AG04450 (cell line): Measurements from ENCODE around the gene PDILT. TPM values are rescaled to one million over a fixed set of nuclear protein-coding genes. Genes with fewer than 3 reads are reported as not detected.

Experiments used
- CTCF ChIA-PET: fragments of 300-600, 350-600 bp; formaldehyde crosslinking; extraction: SDS; loops from one replicate; lab custom pipeline; 2022; ENCODE audit warnings: antibody characterized with exemption, inconsistent platforms; lab: Charles Lee
- POLR2A ChIA-PET: fragments of 350-600 bp; formaldehyde crosslinking; extraction: SDS; loops from one replicate; lab custom pipeline; 2021; ENCODE audit warnings: antibody characterized with exemption, inconsistent platforms; lab: Yijun Ruan, JAX
- DNase-seq: peaks from one replicate; pipeline ENCODE4 v3.0.0-alpha.2; 2011; ENCODE audit warnings: low read depth, low spot score
- H3K27ac ChIP-seq: one replicate; pipeline ENCODE4 v1.5.1; 2012; ENCODE audit warnings: low read depth, low read length, control low read depth
- H3K27me3 ChIP-seq: one replicate; pipeline ENCODE4 v1.6.0; 2012; ENCODE audit warnings: low read length; ENCODE audit not compliant: control insufficient read depth, insufficient read depth
- H3K4me3 ChIP-seq: 2 replicates; pipeline ENCODE4 v1.5.1; 2011; ENCODE audit warnings: mild to moderate bottlenecking, low read depth, low read length, control low read depth
- H3K9me3 ChIP-seq: 2 replicates; pipeline ENCODE4 v1.5.1; 2012; ENCODE audit warnings: low read length; ENCODE audit not compliant: control insufficient read depth, insufficient read depth
- CTCF ChIP-seq: IDR thresholded peaks from 2 replicates; pipeline ENCODE4 v1.5.1; 2011; ENCODE audit warnings: low read depth, low read length, control low read depth, inconsistent platforms
- polyA plus RNA-seq: library from polyadenylated mRNA; depleted of rRNA; stranded (reverse); fragments of >200 nt; gene quantifications from 2 replicates; pipeline ENCODE4 v1.2.3, GENCODE V29; 2011; rRNA removed

The PDILT gene
- polyA plus RNA-seq, 1 experiment: not detected

- H3K27me3 ChIP-seq: no peaks in the 10 kb centered on the region
- no peaks in the 10 kb centered on the region for H3K9me3 ChIP-seq
- CTCF ChIA-PET: interaction anchor here (0.7 kb wide), 1 partner anchor 10 kb away, joined by 3 read pairs; no protein-coding TSS in a partner anchor
- no peak for TF ChIP-seq CTCF
- no peak overlapping the region for H3K4me3 ChIP-seq
- POLR2A ChIA-PET: no interaction called here
- H3K27ac ChIP-seq: no peak overlapping the region
- no peak for DNase-seq
Observed at GRCh38 chr16:20310421-20311395, 93.8 kb downstream of the PDILT start.

DNA sequence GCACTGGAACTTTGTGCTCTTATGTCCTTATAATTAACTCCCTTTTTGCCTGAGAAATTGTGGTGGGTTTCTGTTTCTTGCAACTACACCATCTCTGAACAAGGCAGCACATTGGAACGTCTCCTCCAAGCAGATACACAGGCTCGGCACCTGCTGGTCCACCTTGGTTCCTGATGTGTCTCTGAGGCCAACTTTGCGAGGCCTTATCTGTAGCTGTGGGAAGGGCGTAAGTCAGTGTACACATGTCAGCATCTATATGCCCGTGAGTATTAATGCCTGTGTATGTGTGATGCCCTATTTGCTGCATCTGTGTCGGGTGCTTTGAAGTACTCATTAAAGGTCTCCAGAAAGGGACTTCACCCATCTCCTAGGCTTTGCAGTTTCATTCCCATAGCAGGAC lies 94.8 kb downstream of the PDILT start:
- no peak for TF ChIP-seq CTCF
- no peaks in the 10 kb centered on the region for H3K9me3 ChIP-seq
- no peak overlapping the region for H3K4me3 ChIP-seq
- H3K27me3 ChIP-seq: no peaks in the 10 kb centered on the region
- H3K27ac ChIP-seq: no peak overlapping the region
- no peak for DNase-seq
- POLR2A ChIA-PET: no interaction called here
- CTCF ChIA-PET: no interaction called here

Other genes starting within 250 kb of the PDILT start
- gene GP2, start 77.2 kb downstream of the PDILT start, polyA plus RNA-seq: not detected in 2 replicates
- not detected in 2 replicates for gene UMOD, start 52.0 kb downstream of the PDILT start, polyA plus RNA-seq
- gene ACSM5, start 4.8 kb upstream of the PDILT start, polyA plus RNA-seq: not detected in 2 replicates
- not detected in 2 replicates for gene ACSM2A, start 46.8 kb upstream of the PDILT start, polyA plus RNA-seq
- not detected in 2 replicates for gene ACSM2B, start 171.6 kb upstream of the PDILT start, polyA plus RNA-seq